Panc1 (cell line): ENCODE results near the gene FGF7.

Experiments
- POLR2AphosphoS5 ChIP-seq: IDR thresholded peaks from 2 replicates; pipeline ENCODE4 v1.6.1; 2012; ENCODE audit warnings: mild to moderate bottlenecking, low read depth, low read length, moderate library complexity
- TF ChIP-seq, protein P1 (sequence below): fragments of 450-650 bp; IDR thresholded peaks from 2 replicates; pipeline ENCODE4 v1.5.1; 2017; ENCODE audit warnings: mild to moderate bottlenecking

DNA sequence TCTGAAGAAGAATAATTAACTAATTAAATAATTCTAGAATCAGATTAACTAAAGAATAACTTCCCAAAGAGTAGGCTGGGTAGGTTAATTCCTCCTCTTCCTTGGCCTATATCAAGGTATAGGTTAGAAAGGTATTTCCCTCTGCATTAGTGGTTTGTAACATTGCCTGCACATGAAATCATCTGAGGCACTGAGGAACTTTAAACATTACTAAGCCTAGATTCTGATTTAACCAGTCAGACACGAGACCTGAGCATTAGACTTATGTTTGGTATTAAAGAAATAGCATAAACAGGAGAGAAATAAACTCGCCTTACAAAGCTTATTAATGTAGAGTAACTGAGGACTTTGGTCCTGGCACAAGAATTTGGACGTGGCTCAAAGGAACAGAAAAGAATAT lies 84.2 kb downstream of the FGF7 start:
- TF ChIP-seq, protein P1, sequence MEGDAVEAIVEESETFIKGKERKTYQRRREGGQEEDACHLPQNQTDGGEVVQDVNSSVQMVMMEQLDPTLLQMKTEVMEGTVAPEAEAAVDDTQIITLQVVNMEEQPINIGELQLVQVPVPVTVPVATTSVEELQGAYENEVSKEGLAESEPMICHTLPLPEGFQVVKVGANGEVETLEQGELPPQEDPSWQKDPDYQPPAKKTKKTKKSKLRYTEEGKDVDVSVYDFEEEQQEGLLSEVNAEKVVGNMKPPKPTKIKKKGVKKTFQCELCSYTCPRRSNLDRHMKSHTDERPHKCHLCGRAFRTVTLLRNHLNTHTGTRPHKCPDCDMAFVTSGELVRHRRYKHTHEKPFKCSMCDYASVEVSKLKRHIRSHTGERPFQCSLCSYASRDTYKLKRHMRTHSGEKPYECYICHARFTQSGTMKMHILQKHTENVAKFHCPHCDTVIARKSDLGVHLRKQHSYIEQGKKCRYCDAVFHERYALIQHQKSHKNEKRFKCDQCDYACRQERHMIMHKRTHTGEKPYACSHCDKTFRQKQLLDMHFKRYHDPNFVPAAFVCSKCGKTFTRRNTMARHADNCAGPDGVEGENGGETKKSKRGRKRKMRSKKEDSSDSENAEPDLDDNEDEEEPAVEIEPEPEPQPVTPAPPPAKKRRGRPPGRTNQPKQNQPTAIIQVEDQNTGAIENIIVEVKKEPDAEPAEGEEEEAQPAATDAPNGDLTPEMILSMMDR = no peak
- no peak for TF ChIP-seq POLR2AphosphoS5
